H9 (cell line): ENCODE data around the gene ACAP2. TPM values are rescaled to one million over a fixed set of nuclear protein-coding genes. Genes with fewer than 3 reads are reported as not detected.

ENCODE experiments used
- DNase-seq: peaks from one replicate; pipeline ENCODE4 v3.0.0-alpha.2; 2017
- H2AFZ ChIP-seq: one replicate; pipeline ENCODE4 v1.6.1; 2013; ENCODE audit warnings: mild to moderate bottlenecking, low read length, control low read depth, moderate library complexity
- H2AK5ac ChIP-seq: 2 replicates; pipeline ENCODE4 v1.6.1; 2013; ENCODE audit warnings: low read length, control low read depth, mixed read lengths; ENCODE audit not compliant: insufficient read length
- H2BK120ac ChIP-seq: one replicate; pipeline ENCODE4 v1.6.1; 2013; ENCODE audit warnings: low read depth, mild to moderate bottlenecking, low read length, control low read depth, inconsistent platforms; ENCODE audit not compliant: poor library complexity, severe bottlenecking
- H2BK12ac ChIP-seq: 2 replicates; pipeline ENCODE4 v1.6.1; 2013; ENCODE audit warnings: low read length, control low read depth, mixed read lengths, low read depth; ENCODE audit not compliant: insufficient read length
- H2BK15ac ChIP-seq: 2 replicates; pipeline ENCODE4 v1.6.1; 2013; ENCODE audit warnings: low read depth, low read length, control low read depth
- H2BK20ac ChIP-seq: one replicate; pipeline ENCODE4 v1.6.1; 2013; ENCODE audit warnings: low read depth, mild to moderate bottlenecking, low read length, control low read depth, inconsistent platforms; ENCODE audit not compliant: poor library complexity, severe bottlenecking
- H2BK5ac ChIP-seq: 2 replicates; pipeline ENCODE4 v1.6.1; 2013; ENCODE audit warnings: low read length, control low read depth, mixed read lengths; ENCODE audit not compliant: insufficient read length
- H3K14ac ChIP-seq: 2 replicates; pipeline ENCODE4 v1.6.1; 2013; ENCODE audit warnings: low read length, control low read depth; ENCODE audit not compliant: insufficient read depth
- H3K18ac ChIP-seq: 2 replicates; pipeline ENCODE4 v1.6.1; 2013; ENCODE audit warnings: low read depth, mild to moderate bottlenecking, mixed read lengths, low read length, control low read depth; ENCODE audit not compliant: insufficient read length
- H3K23ac ChIP-seq: 2 replicates; pipeline ENCODE4 v1.6.1; 2013; ENCODE audit warnings: low read length, control low read depth, mixed read lengths, low read depth; ENCODE audit not compliant: insufficient read length
- H3K23me2 ChIP-seq: 2 replicates; pipeline ENCODE4 v1.6.1; 2013; ENCODE audit warnings: low read depth, mild to moderate bottlenecking, mixed read lengths, low read length, control low read depth; ENCODE audit not compliant: insufficient read length, poor library complexity, severe bottlenecking
- H3K27ac ChIP-seq: 2 replicates; pipeline ENCODE4 v1.5.1; 2013; ENCODE audit warnings: low read length, control low read depth, mixed read lengths, low read depth; ENCODE audit not compliant: insufficient read length
- H3K27me3 ChIP-seq: 2 replicates; pipeline ENCODE4 v1.6.1; 2013; ENCODE audit warnings: low read length, control low read depth, inconsistent platforms; ENCODE audit not compliant: insufficient read depth
- H3K4ac ChIP-seq: 2 replicates; pipeline ENCODE4 v1.6.1; 2013; ENCODE audit warnings: low read depth, mild to moderate bottlenecking, control low read depth, inconsistent platforms, low read length, moderate library complexity
- H3K4me1 ChIP-seq: 2 replicates; pipeline ENCODE4 v1.6.1; 2013; ENCODE audit warnings: low read length, control low read depth, inconsistent platforms; ENCODE audit not compliant: insufficient read depth
- H3K4me2 ChIP-seq: 2 replicates; pipeline ENCODE4 v1.6.1; 2013; ENCODE audit warnings: low read length, control low read depth, mixed read lengths; ENCODE audit not compliant: insufficient read length, insufficient read depth
- H3K56ac ChIP-seq: 2 replicates; pipeline ENCODE4 v1.6.1; 2013; ENCODE audit warnings: low read depth, mild to moderate bottlenecking, mixed read lengths, low read length, control low read depth; ENCODE audit not compliant: insufficient read length
- H3K79me1 ChIP-seq: 2 replicates; pipeline ENCODE4 v1.6.1; 2013; ENCODE audit warnings: low read depth, mild to moderate bottlenecking, moderate library complexity, low read length, control low read depth, inconsistent platforms; ENCODE audit not compliant: insufficient read depth, poor library complexity, severe bottlenecking
- H3K79me2 ChIP-seq: 2 replicates; pipeline ENCODE4 v1.6.1; 2013; ENCODE audit warnings: low read length, control low read depth, inconsistent platforms; ENCODE audit not compliant: insufficient read depth
- H3K9ac ChIP-seq: 2 replicates; pipeline ENCODE4 v1.6.1; 2013; ENCODE audit warnings: low read length, control low read depth, mixed read lengths; ENCODE audit not compliant: insufficient read length; ENCODE audit errors: extremely low read depth
- H3K9me3 ChIP-seq: one replicate; pipeline ENCODE4 v1.6.1; 2013; ENCODE audit warnings: low read depth, low read length, inconsistent platforms; ENCODE audit not compliant: control insufficient read depth
- H3T11ph ChIP-seq: one replicate; pipeline ENCODE4 v1.6.1; 2013; ENCODE audit warnings: mild to moderate bottlenecking, low read length, control low read depth, inconsistent platforms
- H4K20me1 ChIP-seq: one replicate; pipeline ENCODE4 v1.6.1; 2013; ENCODE audit not compliant: control insufficient read depth, insufficient read length, insufficient read depth
- H4K5ac ChIP-seq: 2 replicates; pipeline ENCODE4 v1.6.1; 2013; ENCODE audit warnings: low read depth, mild to moderate bottlenecking, mixed read lengths, low read length, control low read depth; ENCODE audit not compliant: insufficient read length
- H4K8ac ChIP-seq: replicated peaks from 2 replicates; pipeline ENCODE4 v1.6.1; 2013; ENCODE audit warnings: low read length, control low read depth, mixed read lengths, low read depth; ENCODE audit not compliant: insufficient read length
- H4K91ac ChIP-seq: 2 replicates; pipeline ENCODE4 v1.6.1; 2013; ENCODE audit warnings: low read depth, mild to moderate bottlenecking, moderate library complexity, mixed read lengths, low read length, control low read depth; ENCODE audit not compliant: insufficient read length
- H3K27ac Mint-ChIP-seq, 3 experiments: 2 replicates in 2 of 3; 3 replicates in 1 of 3; pipeline ENCODE4 v1.8.0; 2020 to 2021; ENCODE audit warnings: mixed read lengths in 3 of 3, mild to moderate bottlenecking in 1 of 3, moderate library complexity in 1 of 3
- H3K27me3 Mint-ChIP-seq: 2 replicates; pipeline ENCODE4 v1.8.0; 2021; ENCODE audit warnings: low read depth, mild to moderate bottlenecking, moderate library complexity, mixed read lengths
- H3K36me3 Mint-ChIP-seq, 3 experiments: 2 replicates in 2 of 3; 3 replicates in 1 of 3; pipeline ENCODE4 v1.8.0; 2020 to 2021; ENCODE audit warnings: low read depth in 3 of 3, mixed read lengths in 3 of 3; ENCODE audit not compliant: insufficient read depth in 1 of 3
- H3K4me1 Mint-ChIP-seq, 2 experiments: 2 replicates each; pipeline ENCODE4 v1.8.0; 2020; ENCODE audit warnings: mixed read lengths in 2 of 2
- H3K4me3 Mint-ChIP-seq, 2 experiments: 2 replicates in 1 of 2; 3 replicates in 1 of 2; pipeline ENCODE4 v1.8.0; 2020 to 2021; ENCODE audit warnings: mild to moderate bottlenecking in 2 of 2, mixed read lengths in 2 of 2, moderate library complexity in 1 of 2
- H3K9me3 Mint-ChIP-seq, 2 experiments: 2 replicates in 1 of 2; 3 replicates in 1 of 2; pipeline ENCODE4 v1.8.0; 2020; ENCODE audit warnings: mild to moderate bottlenecking in 2 of 2, mixed read lengths in 2 of 2, moderate library complexity in 1 of 2
- CTCF ChIP-seq: fragments of 200-600 bp; sonication (generic); conservative IDR thresholded peaks from 3 replicates; pipeline ENCODE4 v1.8.0; 2021; ENCODE audit warnings: antibody characterized with exemption, mild to moderate bottlenecking
- WGBS: extraction: QIAGEN DNeasy Blood & Tissue Kit; methylation state at CpG from one replicate; pipeline ENCODE4 v1.1.7; 2013; ENCODE audit warnings: missing lambda C conversion rate, low lambda C conversion rate, mixed read lengths; ENCODE audit not compliant: insufficient read length; ENCODE audit errors: extremely low coverage; 5-methylcytosine and 5-hydroxymethylcytosine counted together
- total RNA-seq: library from RNA; stranded (reverse); gene quantifications from 2 replicates; pipeline ENCODE4 v1.2.1, GENCODE V29; 2021

Gene ACAP2
- total RNA-seq, 1 experiment from 2014 or later: 30.8 TPM

GRCh38 chr3:195254454-195255175 is 188.2 kb downstream of the ACAP2 start:
- Histone ChIP-seq H3K4me2 (no peak overlapping the region), H2AK5ac (no peak overlapping the region), H4K91ac (no peak overlapping the region), H4K20me1 (peaks cover 2% of the 10 kb centered on the region), H2AFZ (no peak overlapping the region), H4K8ac (no peak overlapping the region), H3K23me2 (peaks cover 4% of the 10 kb centered on the region), H3K9ac (no peak overlapping the region), H3T11ph (no peak overlapping the region), H2BK20ac (no peak overlapping the region), H3K18ac (no peak overlapping the region), H3K14ac (no peak overlapping the region), H2BK5ac (no peak overlapping the region), H4K5ac (no peak overlapping the region), H2BK120ac (no peak overlapping the region), H3K4ac (no peak overlapping the region), H3K79me1 (no peaks in the 10 kb centered on the region), H3K27ac (no peak overlapping the region), H3K9me3 (no peaks in the 10 kb centered on the region), H3K27me3 (no peaks in the 10 kb centered on the region), H3K79me2 (peaks cover 17% of the 10 kb centered on the region; the same call in 1 of the 2 replicates), H3K4me1 (peaks cover 6% of the 10 kb centered on the region), H3K23ac (no peak overlapping the region), H3K56ac (no peak overlapping the region), H2BK12ac (no peak overlapping the region), H2BK15ac (no peak overlapping the region)
- DNase-seq: no peak
- no peak for TF ChIP-seq CTCF
- Mint-ChIP-seq H3K27me3 (no peaks in the 10 kb centered on the region; the same call in none of the 2 replicates), H3K4me3 (no peak overlapping the region), H3K9me3 (no peaks in the 10 kb centered on the region), H3K36me3 (peaks cover 0 to 3% (median 0%) of the 10 kb centered on the region in 3 experiments; a peak in 1 of 7 replicates), H3K27ac (peak overlapping the region; percentile 45 to 94 (median 87); a peak in 6 of 7 replicates), H3K4me1 (peaks cover 51 to 65% of the 10 kb centered on the region in 2 experiments)
- no CpG with 5 or more reads among the region's 16 CpGs for WGBS
